K562 (cell line): ENCODE results near the gene LRP1. TPM values are rescaled to one million over a fixed set of nuclear protein-coding genes. Genes with fewer than 3 reads are reported as not detected.

Experiments used
- AFF4 ChIP-seq: sonication (generic); formaldehyde crosslinking; IDR thresholded peaks from 2 replicates; pipeline ENCODE4 v1.8.0; 2023; ENCODE audit warnings: mild to moderate bottlenecking, missing genetic modification reagents
- ARHGAP35 ChIP-seq: fragments of 450-650 bp; IDR thresholded peaks from 2 replicates; pipeline ENCODE4 v1.6.1; 2018; ENCODE audit not compliant: partially characterized antibody
- CBX3 ChIP-seq, 2 experiments: IDR thresholded peaks; 1 replicate in 1 of 2; 2 replicates in 1 of 2; pipeline ENCODE4 v1.6.1; 2012; ENCODE audit warnings: inconsistent platforms in 2 of 2, low read length in 2 of 2, borderline replicate concordance in 1 of 2, control low read depth in 1 of 2
- ELF1 ChIP-seq: fragments of 200-800 bp; sonication (Bioruptor generic); IDR thresholded peaks from 2 replicates; pipeline ENCODE4 v1.6.1; 2016; ENCODE audit warnings: missing genetic modification characterization, missing compliant biosample characterization
- EP300 ChIP-seq: IDR thresholded peaks from 2 replicates; pipeline ENCODE4 v1.6.1; 2012; ENCODE audit warnings: low read length, improper control_type of control experiment
- GTF3C2 ChIP-seq: IDR thresholded peaks from 3 replicates; pipeline ENCODE4 v1.6.1; 2011; ENCODE audit warnings: borderline replicate concordance, mild to moderate bottlenecking, moderate library complexity; ENCODE audit not compliant: insufficient read length; ENCODE audit errors: extremely low read depth
- MBD1 ChIP-seq: fragments of 250-450 bp; sonication (Bioruptor Pico); IDR thresholded peaks from 2 replicates; pipeline ENCODE4 v1.8.0; 2022; ENCODE audit warnings: inconsistent platforms
- POLR2G ChIP-seq: fragments of 200-400 bp; formaldehyde crosslinking; IDR thresholded peaks from 2 replicates; pipeline ENCODE4 v1.6.1; 2017; ENCODE audit warnings: low read depth, mild to moderate bottlenecking, antibody characterized with exemption, low read length, moderate library complexity
- PRPF4 ChIP-seq: fragments of 200-400 bp; formaldehyde crosslinking; IDR thresholded peaks from one replicate; pipeline ENCODE4 v1.6.1; 2017; ENCODE audit warnings: low read length, low read depth, mild to moderate bottlenecking; ENCODE audit not compliant: insufficient read depth, poor library complexity, severe bottlenecking
- RBBP5 ChIP-seq: fragments of 200-600 bp; sonication (generic); IDR thresholded peaks from 2 replicates; pipeline ENCODE4 v1.6.1; 2012; ENCODE audit warnings: borderline replicate concordance, mild to moderate bottlenecking, low read length, control low read depth, inconsistent platforms; ENCODE audit not compliant: insufficient read depth, poor library complexity, severe bottlenecking
- SIN3A ChIP-seq, 2 experiments: fragments of 150-350 bp in 1 of 2; IDR thresholded peaks; 2 replicates each; pipeline ENCODE4 v1.6.1; 2011 to 2016; ENCODE audit warnings: borderline replicate concordance in 2 of 2, low read depth in 2 of 2, low read length in 2 of 2, mild to moderate bottlenecking in 2 of 2, moderate library complexity in 2 of 2; ENCODE audit not compliant: control insufficient read depth in 1 of 2
- SNAPC5 ChIP-seq: fragments of 250-450 bp; sonication (Bioruptor Pico); IDR thresholded peaks from 2 replicates; pipeline ENCODE4 v1.8.0; 2021; ENCODE audit warnings: moderate library complexity, mild to moderate bottlenecking, inconsistent platforms
- TCF7 ChIP-seq: sonication (generic); IDR thresholded peaks from 2 replicates; pipeline ENCODE4 v1.6.1; 2016; ENCODE audit warnings: antibody characterized with exemption, borderline replicate concordance
- USF1 ChIP-seq: sonication (generic); formaldehyde crosslinking; IDR thresholded peaks from 2 replicates; pipeline ENCODE4 v1.9.0; 2022; ENCODE audit warnings: mild to moderate bottlenecking, missing genetic modification reagents
- XRCC3 ChIP-seq: fragments of 450-650 bp; IDR thresholded peaks from 2 replicates; pipeline ENCODE4 v1.6.1; 2017; ENCODE audit warnings: mild to moderate bottlenecking, moderate library complexity
- ZNF224 ChIP-seq: sonication (generic); formaldehyde crosslinking; IDR thresholded peaks from 2 replicates; pipeline ENCODE4 v1.8.0; 2022; ENCODE audit warnings: mild to moderate bottlenecking, missing genetic modification reagents
- polyA plus RNA-seq, 8 experiments: library from polyadenylated mRNA; depleted of rRNA in 4 of 8; stranded (reverse) in 5 of 8; unstranded in 3 of 8; fragments of >200 nt; fragmentation: Nextera tagmentation in 2 of 8; fragmentation: Illumina TruSeq in 1 of 8; extraction: Ambion mirVana in 2 of 8; extraction: Trizol in 1 of 8; gene quantifications; 2 replicates each; pipeline versions ENCODE4 v1.2.1 to v1.2.3, GENCODE V29; 2011 to 2014; ENCODE audit warnings: inconsistent platforms in 1 of 8, missing spikeins in 1 of 8
- total RNA-seq, 7 experiments: library from RNA; depleted of rRNA in 6 of 7; stranded (reverse); fragments of >200 nt in 6 of 7; fragmentation: Illumina TruSeq in 2 of 7; extraction: Trizol in 2 of 7; gene quantifications; 2 replicates each; pipeline versions ENCODE4 v1.2.1 to v1.2.3, GENCODE V29; 2011 to 2021; ENCODE audit warnings: low replicate concordance in 1 of 7

The LRP1 gene
- total and polyA plus RNA-seq, 9 of the 15 experiments (the other 6 are each of a cell fraction or from before 2014, with no cell fraction given), result 0.04 to 0.64 (median 0.19) TPM; not detected in 2

GRCh38 chr12:57214398-57214781, 86.1 kb downstream of the LRP1 start (continued):
- TF ChIP-seq GTF3C2, result no peak
- no peak for TF ChIP-seq AFF4 (CRISPR knock-in tag)
- no peak for TF ChIP-seq SIN3A (IDR thresholded peaks at IDR 0.05; ENCODE audit: borderline replicate concordance in 2 of 2, control insufficient read depth in 1 of 2, low read depth in 2 of 2, low read length in 2 of 2)
- TF ChIP-seq POLR2G, result no peak
- TF ChIP-seq ARHGAP35, result no peak
- no peak for TF ChIP-seq CBX3 (IDR thresholded peaks at IDR 0.05; ENCODE audit: borderline replicate concordance in 1 of 2, low read length in 2 of 2)
- 0 out of 2 replicates have a peak, but pooled peaks have one; percentile 3 for TF ChIP-seq EP300
- TF ChIP-seq ZNF224, result no peak
- no peak for TF ChIP-seq RBBP5
- TF ChIP-seq ELF1 (tag), result peak; percentile 35; the same call in 1 of the 2 replicates
- TF ChIP-seq USF1 (CRISPR knock-in tag), result no peak
- no peak for TF ChIP-seq SNAPC5 (CRISPR knock-in tag)
- no peak for TF ChIP-seq XRCC3
- no peak for TF ChIP-seq PRPF4
- no peak for TF ChIP-seq MBD1 (CRISPR knock-in tag)
- no peak for TF ChIP-seq TCF7
